ENCODE data around the gene AJUBA. TPM values are rescaled to one million over a fixed set of nuclear protein-coding genes. Genes with fewer than 3 reads are reported as not detected.
"Not testable (repeated sequence)": the region's sequence is repeated elsewhere in the genome, so short reads cannot be mapped to it uniquely, and the experiment has no call there.

Gene AJUBA
- total RNA-seq, 1 donor from 2014 or later = 189 TPM

DNA sequence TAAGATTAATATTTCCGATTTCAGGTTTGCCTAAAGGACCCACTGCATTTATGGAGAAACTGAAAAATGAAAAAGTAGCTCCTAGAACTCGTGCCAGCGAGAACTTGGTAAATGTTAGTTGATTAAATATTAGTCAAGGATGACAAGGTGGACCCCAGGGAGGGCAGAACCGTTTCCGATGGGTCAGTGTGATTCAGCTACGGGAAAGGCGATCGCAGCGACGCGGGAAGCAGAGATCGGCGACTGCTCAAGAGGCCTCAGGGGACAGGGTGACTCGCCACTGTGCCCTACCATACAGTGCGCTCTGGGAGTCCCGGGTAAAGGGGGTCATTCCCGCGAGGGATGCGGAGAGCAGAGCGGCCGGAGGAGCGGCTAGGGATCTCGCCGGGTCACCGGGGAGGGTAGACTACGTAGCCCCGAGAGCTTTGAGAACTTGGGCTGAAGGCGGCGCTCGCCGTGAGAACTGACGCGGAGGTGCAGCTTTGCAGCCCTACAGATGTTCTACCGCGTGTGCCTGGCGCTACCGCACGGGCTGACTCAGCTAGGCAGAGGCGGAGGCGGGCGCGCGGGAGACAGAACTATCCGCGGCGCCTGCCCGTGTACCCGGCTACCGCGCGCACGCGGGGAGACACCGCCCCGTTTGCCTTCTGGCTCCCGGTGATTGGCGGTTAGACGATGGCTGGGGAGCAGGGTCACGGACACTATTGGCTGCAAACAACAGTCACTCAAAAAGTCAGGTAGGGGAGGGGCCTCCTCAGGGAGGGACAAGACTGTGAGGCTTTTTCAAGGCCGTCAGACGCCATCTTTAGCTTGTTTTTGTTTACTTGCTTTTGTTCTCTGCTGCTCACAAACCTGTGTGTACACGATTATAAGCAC lies 24.4 kb upstream of the AJUBA start:
- DNase-seq (ENCODE audit: low read depth) = peak; percentile 95

- no peak for DNase-seq (ENCODE audit: low read depth)
Observed at GRCh38 chr14:23006188-23006534, 23.8 kb upstream of the AJUBA start.

DNA sequence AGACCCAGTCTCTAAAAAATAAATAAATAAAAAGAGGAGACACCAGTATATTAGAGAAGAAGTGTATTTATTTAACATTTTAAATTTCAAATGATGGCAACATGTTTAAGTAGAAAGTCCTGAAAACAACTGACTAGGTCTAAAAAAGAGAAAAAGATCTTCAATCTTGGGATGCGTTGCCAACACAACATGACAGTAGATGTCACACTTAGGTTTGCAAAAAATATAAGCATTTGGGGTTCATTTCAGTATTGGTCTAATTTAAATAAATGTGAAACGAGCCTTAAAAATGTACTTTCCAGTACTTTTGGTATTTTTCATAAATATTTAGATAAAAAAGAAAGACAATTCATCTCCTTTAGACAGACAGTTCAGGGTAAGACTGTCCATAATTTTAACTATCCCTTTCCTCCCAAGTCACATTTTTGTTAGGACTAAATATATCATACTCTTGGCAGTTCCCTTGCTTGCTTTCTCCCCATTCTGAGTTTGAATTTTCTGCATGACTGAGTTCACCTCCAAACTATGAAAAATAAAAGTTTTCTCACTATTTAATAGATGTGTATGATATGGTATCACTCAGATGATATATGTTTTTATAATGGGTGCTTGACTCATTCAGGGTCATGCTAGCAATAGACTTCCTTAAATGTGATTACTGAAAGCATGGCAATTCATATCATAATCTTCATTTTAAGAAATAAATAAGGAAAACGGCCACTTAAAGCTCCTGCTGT lies 23.3 kb upstream of the AJUBA start:
- DNase-seq (ENCODE audit: low read depth) = no peak

- not testable (repeated sequence) for DNase-seq (ENCODE audit: low read depth)
Observed at GRCh38 chr14:23004274-23004673, 21.9 kb upstream of the AJUBA start.

DNA sequence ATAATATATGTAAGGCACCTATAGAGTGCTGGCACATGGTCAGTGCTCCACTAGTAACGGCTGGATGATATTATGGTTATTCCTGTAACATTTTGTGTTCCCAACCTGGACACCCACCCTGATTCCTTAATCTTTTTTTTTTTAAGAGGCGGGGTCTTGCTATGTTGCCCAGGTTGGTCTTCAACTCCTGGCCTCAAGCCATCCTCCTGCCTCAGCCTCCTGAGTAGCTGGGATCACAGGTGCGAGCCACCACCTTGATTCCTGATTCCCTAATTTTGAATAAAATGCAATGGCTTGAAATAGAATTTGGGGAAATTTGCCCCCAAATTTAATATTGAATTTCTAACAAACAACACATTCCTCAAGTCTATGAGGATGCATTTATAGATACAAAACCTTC lies 20.2 kb upstream of the AJUBA start:
- no peak for DNase-seq (ENCODE audit: low read depth)

DNA sequence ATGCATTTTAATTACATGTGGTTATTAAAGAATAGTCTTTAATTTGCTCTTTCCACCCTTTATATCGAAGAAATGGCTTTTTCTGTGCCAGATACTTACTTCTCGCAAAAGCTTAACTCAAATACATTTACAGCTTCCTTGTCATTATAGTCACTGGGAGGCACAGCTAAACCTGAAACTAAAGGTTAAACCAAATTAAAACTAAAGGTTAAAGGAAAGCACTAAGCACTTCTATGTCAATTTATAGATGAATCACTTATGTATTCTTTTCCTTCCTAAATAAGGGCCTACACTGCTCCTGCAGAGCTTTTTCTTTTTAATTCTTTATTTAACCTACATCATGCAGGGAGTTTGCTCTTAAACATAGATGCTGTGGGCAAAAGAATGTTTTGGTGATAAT lies 18.5 kb upstream of the AJUBA start:
- DNase-seq (ENCODE audit: low read depth) = no peak

DNA sequence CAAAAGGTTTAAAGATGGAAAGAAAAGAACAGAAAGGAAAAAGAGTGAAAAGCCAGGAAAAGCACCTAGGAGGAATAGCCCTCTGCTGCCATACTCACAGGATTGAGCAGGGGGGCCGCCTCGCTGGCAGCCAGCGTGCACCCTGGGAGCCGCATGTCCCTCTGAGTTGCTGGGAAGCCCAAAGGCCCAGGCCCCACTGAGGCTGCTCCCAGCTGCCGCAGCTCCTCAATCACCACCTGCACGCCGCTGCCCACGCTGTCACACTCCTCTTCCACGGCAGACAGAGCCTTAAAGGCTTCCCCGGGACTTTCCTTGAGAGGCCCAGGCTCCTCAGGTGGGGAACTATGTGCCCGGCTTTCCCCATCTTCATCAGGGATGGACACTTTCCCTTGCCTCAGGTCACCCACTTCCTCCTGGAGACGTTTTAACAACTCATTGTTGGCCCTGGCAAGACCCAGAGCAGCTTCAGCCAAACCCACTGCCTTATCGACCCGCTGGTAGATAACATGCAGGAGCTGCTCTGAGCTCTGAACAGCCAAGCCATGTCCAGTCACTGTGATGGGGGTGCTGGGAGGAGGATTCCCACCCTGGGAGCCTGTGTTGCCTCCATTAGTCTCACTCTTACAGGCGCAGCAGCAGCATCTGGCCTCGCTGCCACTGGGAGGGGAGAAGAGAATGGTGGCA lies 16.1 kb upstream of the AJUBA start:
- no peak for DNase-seq (ENCODE audit: low read depth)

GRCh38 chr14:22997676-22998323 lies 15.4 kb upstream of the AJUBA start:
- DNase-seq (ENCODE audit: low read depth) = no peak

DNA sequence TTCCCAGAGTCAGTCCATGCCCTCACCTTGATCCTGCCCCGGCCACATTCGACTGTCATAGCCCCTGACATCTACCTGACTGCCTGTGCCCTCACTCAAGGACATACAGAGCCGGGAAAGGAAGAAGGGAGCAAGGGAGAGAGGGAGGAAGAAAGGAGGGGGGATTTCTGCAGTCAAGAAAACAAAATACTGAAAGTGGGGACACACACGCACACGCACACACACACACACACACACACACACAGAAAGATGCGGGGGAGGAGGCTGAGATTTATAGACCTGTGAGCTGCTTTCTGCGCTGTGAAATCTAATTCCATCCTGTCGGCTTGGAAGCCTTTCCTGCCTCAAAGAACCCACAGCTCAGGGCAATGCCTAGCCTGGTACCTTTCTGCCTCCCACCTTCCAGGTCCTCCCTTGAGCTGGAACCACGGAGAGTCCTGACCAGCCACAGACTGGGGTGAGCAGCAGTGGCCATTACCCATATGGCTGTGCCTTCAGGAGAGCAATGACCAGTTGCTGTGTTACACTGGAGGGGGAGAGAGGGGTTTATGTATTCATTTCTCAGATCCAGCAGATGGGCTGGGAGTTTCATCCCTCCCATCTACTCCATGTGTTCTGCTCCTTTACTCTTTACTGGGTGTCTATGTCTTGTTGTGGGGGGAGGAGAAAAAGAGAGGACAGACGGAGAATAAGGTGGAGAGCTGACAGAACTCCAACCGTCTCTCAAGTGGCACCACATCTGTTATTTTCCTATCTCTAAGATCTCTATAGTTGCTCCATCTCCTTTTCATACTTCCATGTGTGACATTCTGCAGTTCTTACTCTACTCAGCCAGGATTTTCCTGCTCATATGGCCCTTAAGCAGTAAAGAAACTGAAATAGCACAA lies 14.7 kb upstream of the AJUBA start:
- no peak for DNase-seq (ENCODE audit: low read depth)

DNA sequence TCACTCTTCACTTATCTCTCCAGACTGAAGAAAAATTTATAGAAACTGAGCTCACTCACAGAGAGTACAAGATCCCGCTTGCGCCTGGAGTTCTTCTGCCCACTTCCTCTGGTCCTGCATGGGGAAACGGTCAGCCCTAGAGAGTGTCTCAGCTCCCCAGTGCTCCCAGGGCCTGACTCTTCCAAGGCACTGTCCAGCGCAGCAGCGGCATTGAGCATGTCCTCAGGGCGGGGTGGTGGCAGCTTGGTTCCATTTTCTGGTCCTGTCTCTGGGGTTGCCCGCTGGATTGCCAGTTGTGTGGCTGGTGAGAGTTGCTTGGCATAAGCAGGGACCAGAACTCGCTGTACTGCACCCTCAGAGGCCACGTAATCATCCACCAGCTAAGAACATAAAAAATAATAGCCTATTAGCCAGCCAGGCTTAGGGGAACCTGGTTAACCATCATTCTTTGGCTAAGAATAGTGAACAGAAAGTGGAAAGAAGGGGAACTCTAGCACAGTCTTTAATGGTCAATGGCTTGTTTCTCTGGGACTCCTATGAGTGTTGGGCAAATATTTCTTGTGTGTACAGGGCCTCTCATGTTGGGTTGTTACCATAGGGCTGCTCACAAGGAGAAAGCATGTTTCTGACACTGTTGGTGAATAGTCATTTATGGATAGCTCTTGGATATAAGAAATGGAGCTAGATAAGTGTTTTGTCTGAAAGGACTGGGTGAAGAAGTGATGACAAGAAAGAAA lies 13.7 kb upstream of the AJUBA start:
- DNase-seq (ENCODE audit: low read depth) = no peak

- peak; percentile 76 for DNase-seq (ENCODE audit: low read depth)
Observed at GRCh38 chr14:22994762-22995275, 12.5 kb upstream of the AJUBA start.

- no peak for DNase-seq (ENCODE audit: low read depth)
Observed at GRCh38 chr14:22993517-22993916, 11.2 kb upstream of the AJUBA start.

GRCh38 chr14:22991852-22992251 lies 9.5 kb upstream of the AJUBA start:
- DNase-seq (ENCODE audit: low read depth) = no peak

DNA sequence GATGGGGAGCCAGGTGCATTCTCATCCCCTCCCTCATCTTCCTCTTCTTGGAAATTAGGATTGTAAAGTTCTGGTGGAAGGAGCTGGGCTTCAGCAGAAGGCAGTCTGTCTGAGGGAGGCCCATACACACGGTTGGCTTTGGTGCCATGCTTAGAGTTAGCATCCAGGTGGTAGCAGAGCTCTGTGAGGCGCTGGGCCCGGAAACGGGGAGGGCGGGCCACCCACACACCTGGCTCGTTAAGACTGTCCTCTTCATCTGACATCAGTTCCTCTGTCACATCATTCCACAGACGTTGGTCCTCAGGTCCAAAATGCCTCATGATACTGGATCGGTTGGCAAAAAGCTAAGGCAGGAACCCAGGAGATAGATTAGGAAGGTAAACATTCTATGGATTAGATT lies 4.9 kb upstream of the AJUBA start:
- DNase-seq (ENCODE audit: low read depth) = no peak

DNA sequence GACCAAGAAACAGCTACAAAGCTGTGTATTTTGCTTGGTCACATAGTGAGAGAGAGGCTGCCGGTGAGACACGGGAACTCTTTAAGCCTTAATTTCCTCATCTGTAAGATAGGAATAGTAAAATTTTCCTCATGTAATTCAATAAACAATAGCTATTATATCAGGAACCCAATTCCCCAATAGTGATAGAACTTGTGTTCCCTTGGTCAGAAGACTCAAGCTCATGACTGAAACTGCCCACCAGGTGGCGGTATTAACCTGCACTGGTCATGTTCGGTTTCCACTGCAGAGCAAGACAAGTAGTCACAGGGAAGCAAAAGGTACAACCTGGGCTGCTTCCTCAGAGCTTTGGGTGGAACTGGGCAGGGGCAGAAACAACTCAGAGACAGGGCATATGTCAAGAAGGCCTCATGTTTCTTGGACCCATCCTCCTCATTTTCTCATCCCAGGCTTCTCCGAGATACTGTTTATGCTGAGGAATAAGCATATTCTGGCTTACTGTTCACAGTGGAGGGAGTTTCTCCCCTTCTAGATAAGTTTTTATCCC lies 4.2 kb upstream of the AJUBA start:
- peak; percentile 81 for DNase-seq (ENCODE audit: low read depth)

- DNase-seq (ENCODE audit: low read depth) = no peak
Observed at GRCh38 chr14:22985894-22986507, 3.6 kb upstream of the AJUBA start.

DNA sequence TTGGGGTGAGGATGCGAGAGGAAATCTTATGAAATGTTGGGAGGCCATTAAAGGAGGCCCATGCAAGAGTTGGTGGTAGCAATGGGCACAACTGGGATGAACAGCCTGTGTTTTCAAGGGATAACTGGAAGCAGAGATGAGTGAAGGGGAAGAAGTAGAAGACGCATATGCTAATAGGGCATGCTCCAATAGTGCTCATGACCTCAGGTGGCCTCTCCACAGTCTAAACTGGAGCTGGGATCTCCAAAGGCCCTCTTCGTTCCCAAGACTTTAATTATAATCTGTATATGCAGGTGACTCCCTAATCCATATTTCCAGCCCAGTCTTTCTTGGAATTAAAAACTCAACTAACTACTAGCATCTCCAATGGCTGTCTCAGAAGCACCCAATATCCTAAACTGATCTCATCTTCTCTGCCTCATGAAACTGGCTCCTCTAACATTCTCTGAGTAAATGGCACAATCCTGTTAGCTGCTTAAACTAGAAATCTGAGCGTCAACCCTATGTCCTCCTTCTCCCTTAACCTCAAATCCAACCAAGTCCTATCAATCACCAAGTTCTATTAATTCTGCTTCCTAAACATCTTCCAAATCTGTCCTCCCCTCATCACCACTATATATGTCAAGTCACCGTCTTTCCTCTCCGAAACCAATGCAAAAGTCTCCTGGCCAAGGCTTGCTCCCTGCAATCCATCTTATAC lies 2.8 kb upstream of the AJUBA start:
- no peak for DNase-seq (ENCODE audit: low read depth)

GRCh38 chr14:22981876-22982476 lies 375 bp downstream of the AJUBA start:
- no peak for DNase-seq (ENCODE audit: low read depth)

Measured in renal cortical epithelial cell (primary cell).